ENCODE data around the gene TTLL7. TPM values are rescaled to one million over a fixed set of nuclear protein-coding genes. Genes with fewer than 3 reads are reported as not detected.

Gene TTLL7
- total RNA-seq, 2 experiments from 2014 or later: 0.41 to 1.4 TPM

GRCh38 chr1:83850834-83851233 lies 148.1 kb downstream of the TTLL7 start:
- peaks cover 14% of the 10 kb centered on the region for H3K4me1 Mint-ChIP-seq (ENCODE audit: low read depth)
- no peak overlapping the region for H3K4me3 Mint-ChIP-seq
- intact Hi-C loops (cut with micrococcal nuclease): no loop called here
- DNase-seq: no peak
- no peak overlapping the region for H3K27ac Mint-ChIP-seq
- H3K36me3 Mint-ChIP-seq (ENCODE audit: low read depth): peaks cover 1% of the 10 kb centered on the region
- TF ChIP-seq, protein P1, sequence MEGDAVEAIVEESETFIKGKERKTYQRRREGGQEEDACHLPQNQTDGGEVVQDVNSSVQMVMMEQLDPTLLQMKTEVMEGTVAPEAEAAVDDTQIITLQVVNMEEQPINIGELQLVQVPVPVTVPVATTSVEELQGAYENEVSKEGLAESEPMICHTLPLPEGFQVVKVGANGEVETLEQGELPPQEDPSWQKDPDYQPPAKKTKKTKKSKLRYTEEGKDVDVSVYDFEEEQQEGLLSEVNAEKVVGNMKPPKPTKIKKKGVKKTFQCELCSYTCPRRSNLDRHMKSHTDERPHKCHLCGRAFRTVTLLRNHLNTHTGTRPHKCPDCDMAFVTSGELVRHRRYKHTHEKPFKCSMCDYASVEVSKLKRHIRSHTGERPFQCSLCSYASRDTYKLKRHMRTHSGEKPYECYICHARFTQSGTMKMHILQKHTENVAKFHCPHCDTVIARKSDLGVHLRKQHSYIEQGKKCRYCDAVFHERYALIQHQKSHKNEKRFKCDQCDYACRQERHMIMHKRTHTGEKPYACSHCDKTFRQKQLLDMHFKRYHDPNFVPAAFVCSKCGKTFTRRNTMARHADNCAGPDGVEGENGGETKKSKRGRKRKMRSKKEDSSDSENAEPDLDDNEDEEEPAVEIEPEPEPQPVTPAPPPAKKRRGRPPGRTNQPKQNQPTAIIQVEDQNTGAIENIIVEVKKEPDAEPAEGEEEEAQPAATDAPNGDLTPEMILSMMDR (IDR thresholded peaks at IDR 0.05): no peak
- H3K9me3 Mint-ChIP-seq: no peaks in the 10 kb centered on the region
- no peak for ATAC-seq
- POLR2A ChIA-PET: no interaction called here
- CTCF ChIA-PET: interaction anchor here (1.2 kb wide), 1 partner anchor 11 kb away, joined by 3 read pairs; no protein-coding TSS in a partner anchor
- no peaks in the 10 kb centered on the region for H3K27me3 Mint-ChIP-seq

GRCh38 chr1:83849191-83850061 lies 149.5 kb downstream of the TTLL7 start:
- H3K9me3 Mint-ChIP-seq: no peaks in the 10 kb centered on the region
- POLR2A ChIA-PET: no interaction called here
- no peak for DNase-seq
- H3K4me1 Mint-ChIP-seq (ENCODE audit: low read depth): peaks cover 14% of the 10 kb centered on the region
- peak; percentile 56 for ATAC-seq
- H3K4me3 Mint-ChIP-seq: no peak overlapping the region
- intact Hi-C loops (cut with micrococcal nuclease): no loop called here
- TF ChIP-seq, protein P1 (IDR thresholded peaks at IDR 0.05): no peak
- H3K27ac Mint-ChIP-seq: no peak overlapping the region
- H3K36me3 Mint-ChIP-seq (ENCODE audit: low read depth): peaks cover 3% of the 10 kb centered on the region
- CTCF ChIA-PET: interaction anchor here (0.8 to 1.6 kb wide), 4 partner anchors 10 to 13 kb away, joined by 3 to 7 read pairs (median 3); no protein-coding TSS in a partner anchor
- H3K27me3 Mint-ChIP-seq: no peaks in the 10 kb centered on the region

GRCh38 chr1:83846138-83846537 lies 152.8 kb downstream of the TTLL7 start:
- H3K9me3 Mint-ChIP-seq: no peaks in the 10 kb centered on the region
- peaks cover 4% of the 10 kb centered on the region for H3K36me3 Mint-ChIP-seq (ENCODE audit: low read depth)
- no peak for ATAC-seq
- H3K4me1 Mint-ChIP-seq (ENCODE audit: low read depth): peaks cover 14% of the 10 kb centered on the region
- TF ChIP-seq, protein P1 (IDR thresholded peaks at IDR 0.05): no peak
- intact Hi-C loops (cut with micrococcal nuclease): no loop called here
- H3K27me3 Mint-ChIP-seq: no peaks in the 10 kb centered on the region
- DNase-seq: no peak
- CTCF ChIA-PET: no interaction called here
- POLR2A ChIA-PET: no interaction called here
- H3K27ac Mint-ChIP-seq: no peak overlapping the region
- H3K4me3 Mint-ChIP-seq: no peak overlapping the region

GRCh38 chr1:83845437-83846071 lies 153.4 kb downstream of the TTLL7 start:
- POLR2A ChIA-PET: no interaction called here
- intact Hi-C loops (cut with micrococcal nuclease): no loop called here

More at GRCh38 chr1:83845437-83846071, 153.4 kb downstream of the TTLL7 start:
- H3K27ac Mint-ChIP-seq: no peak overlapping the region
- ATAC-seq: no peak
- no peaks in the 10 kb centered on the region for H3K9me3 Mint-ChIP-seq
- H3K27me3 Mint-ChIP-seq: no peaks in the 10 kb centered on the region
- no peak overlapping the region for H3K4me3 Mint-ChIP-seq
- DNase-seq: no peak
- CTCF ChIA-PET: interaction anchor here (0.7 kb wide), 1 partner anchor 59 kb away, joined by 3 read pairs; no protein-coding TSS in a partner anchor
- peaks cover 4% of the 10 kb centered on the region for H3K36me3 Mint-ChIP-seq (ENCODE audit: low read depth)
- TF ChIP-seq, protein P1 (IDR thresholded peaks at IDR 0.05): no peak
- H3K4me1 Mint-ChIP-seq (ENCODE audit: low read depth): peaks cover 13% of the 10 kb centered on the region
